SK-N-SH (cell line): ENCODE data around the gene ADGRL3. TPM values are rescaled to one million over a fixed set of nuclear protein-coding genes. Genes with fewer than 3 reads are reported as not detected.

ENCODE experiments used
- CTCF ChIA-PET: fragments of 300-600, 350-600 bp; formaldehyde crosslinking; extraction: SDS; loops from one replicate; lab custom pipeline; 2021; lab: Yijun Ruan, JAX
- POLR2A ChIA-PET: fragments of 350-600 bp; sonication (Branson Sonifier 250); formaldehyde crosslinking; extraction: SDS; loops from one replicate; lab custom pipeline; 2020; ENCODE audit warnings: antibody characterized with exemption, inconsistent platforms; lab: Yijun Ruan, JAX
- DNase-seq: peaks from one replicate; pipeline ENCODE4 v3.0.0; 2012
- H2AFZ ChIP-seq: fragments of 200-600 bp; sonication (generic); 2 replicates; pipeline ENCODE4 v1.8.1; 2016; ENCODE audit warnings: antibody characterized with exemption, mild to moderate bottlenecking, low read depth
- H3F3A ChIP-seq: fragments of 200-600 bp; sonication (generic); replicated peaks from 2 replicates; pipeline ENCODE3; 2016; ENCODE audit warnings: antibody characterized with exemption, mild to moderate bottlenecking; ENCODE audit not compliant: insufficient read depth
- H3K27ac ChIP-seq, 2 experiments: fragments of 200-500 bp in 1 of 2; fragments of 200-600 bp in 1 of 2; sonication (Bioruptor generic) in 1 of 2; sonication (generic), shearing (Covaris generic) in 1 of 2; 2 replicates each; pipeline versions ENCODE4 v1.5.1 to v1.6.1; 2014 to 2016; ENCODE audit warnings: low read depth in 2 of 2, inconsistent platforms in 1 of 2, low read length in 1 of 2, mild to moderate bottlenecking in 1 of 2, mixed read lengths in 1 of 2
- H3K27me3 ChIP-seq: fragments of 200-600 bp; sonication (generic), shearing (Covaris generic); 2 replicates; pipeline ENCODE4 v1.6.1; 2016; ENCODE audit warnings: mixed run types; ENCODE audit not compliant: insufficient read depth
- H3K36me3 ChIP-seq, 2 experiments: fragments of 200-500 bp in 1 of 2; fragments of 200-600 bp in 1 of 2; sonication (Bioruptor generic) in 1 of 2; sonication (generic) in 1 of 2; replicated peaks in 1 of 2; 2 replicates each; pipeline versions ENCODE3 to v1.5.1; 2014 to 2016; ENCODE audit warnings: low read length in 1 of 2, mild to moderate bottlenecking in 1 of 2; ENCODE audit not compliant: insufficient read depth in 2 of 2, control insufficient read depth in 1 of 2
- H3K4me1 ChIP-seq, 2 experiments: fragments of 200-500 bp in 1 of 2; fragments of 200-600 bp in 1 of 2; sonication (Bioruptor generic) in 1 of 2; sonication (generic), shearing (Covaris generic) in 1 of 2; 2 replicates each; pipeline versions ENCODE4 v1.5.1 to v1.6.1; 2014 to 2016; ENCODE audit warnings: low read depth in 1 of 2, low read length in 1 of 2, mixed run types in 1 of 2; ENCODE audit not compliant: insufficient read depth in 2 of 2, control insufficient read depth in 1 of 2
- H3K4me2 ChIP-seq: fragments of 200-600 bp; sonication (generic), shearing (Covaris generic); 2 replicates; pipeline ENCODE4 v1.6.1; 2017; ENCODE audit warnings: mixed run types
- H3K4me3 ChIP-seq, 2 experiments: fragments of 200-500 bp in 1 of 2; fragments of 200-600 bp in 1 of 2; sonication (Bioruptor generic) in 1 of 2; sonication (generic), shearing (Covaris generic) in 1 of 2; 2 replicates each; pipeline versions ENCODE4 v1.5.1 to v1.8.1; 2014 to 2016; ENCODE audit warnings: low read depth in 2 of 2, inconsistent platforms in 1 of 2, low read length in 1 of 2, mild to moderate bottlenecking in 1 of 2, mixed read lengths in 1 of 2, moderate library complexity in 1 of 2
- H3K79me2 ChIP-seq: fragments of 200-600 bp; sonication (generic); 2 replicates; pipeline ENCODE4 v1.8.1; 2017; ENCODE audit warnings: mild to moderate bottlenecking; ENCODE audit not compliant: insufficient read depth
- H3K9ac ChIP-seq: fragments of 200-600 bp; sonication (generic); 2 replicates; pipeline ENCODE4 v1.6.1; 2017; ENCODE audit warnings: mixed run types
- H3K9me2 ChIP-seq: fragments of 200-600 bp; sonication (generic); 2 replicates; pipeline ENCODE4 v1.6.1; 2017; ENCODE audit warnings: mixed run types
- H3K9me3 ChIP-seq: fragments of 200-600 bp; sonication (generic); 2 replicates; pipeline ENCODE4 v1.6.1; 2017; ENCODE audit warnings: mixed run types, mild to moderate bottlenecking, moderate library complexity
- H4K20me1 ChIP-seq: fragments of 200-600 bp; sonication (generic); 2 replicates; pipeline ENCODE4 v1.6.1; 2017; ENCODE audit warnings: mild to moderate bottlenecking, mixed run types; ENCODE audit not compliant: insufficient read depth
- CHD2 ChIP-seq: fragments of 150-350 bp; IDR thresholded peaks from 2 replicates; pipeline ENCODE4 v1.6.1; 2018; ENCODE audit warnings: low read length; ENCODE audit not compliant: partially characterized antibody
- EZH2phosphoT487 ChIP-seq: fragments of 200-600 bp; sonication (generic); IDR thresholded peaks from 2 replicates; pipeline ENCODE4 v1.6.1; 2017; ENCODE audit warnings: low read depth, mixed run types, mild to moderate bottlenecking, antibody characterized with exemption, moderate library complexity, borderline replicate concordance
- GABPA ChIP-seq: IDR thresholded peaks from 2 replicates; pipeline ENCODE4 v1.4.0; 2012; ENCODE audit warnings: low read depth, mild to moderate bottlenecking
- GATA2 ChIP-seq: sonication (generic); formaldehyde crosslinking; IDR thresholded peaks from 2 replicates; pipeline ENCODE4 v1.5.0; 2020; ENCODE audit warnings: mild to moderate bottlenecking, missing genetic modification reagents
- JUND ChIP-seq: IDR thresholded peaks from 2 replicates; pipeline ENCODE4 v1.4.0; 2012
- MEF2A ChIP-seq: IDR thresholded peaks from 2 replicates; pipeline ENCODE4 v1.4.0; 2012; ENCODE audit warnings: low read depth, borderline replicate concordance
- NFIC ChIP-seq: IDR thresholded peaks from 2 replicates; pipeline ENCODE4 v1.4.0; 2012; ENCODE audit warnings: borderline replicate concordance
- RAD21 ChIP-seq: IDR thresholded peaks from 2 replicates; pipeline ENCODE4 v1.6.1; 2012; ENCODE audit warnings: mild to moderate bottlenecking, low read length
- RCOR1 ChIP-seq: fragments of 150-350 bp; IDR thresholded peaks from 2 replicates; pipeline ENCODE4 v1.6.1; 2017; ENCODE audit warnings: antibody characterized with exemption, low read length
- SIN3A ChIP-seq: IDR thresholded peaks from 2 replicates; pipeline ENCODE4 v1.6.1; 2012; ENCODE audit warnings: low read depth, mild to moderate bottlenecking, low read length, moderate library complexity, borderline replicate concordance
- TEAD4 ChIP-seq: IDR thresholded peaks from 2 replicates; pipeline ENCODE4 v1.4.0; 2012; ENCODE audit warnings: mild to moderate bottlenecking, borderline replicate concordance; ENCODE audit not compliant: insufficient read depth
- WGBS: methylation state at CpG from one replicate; pipeline ENCODE4 v1.1.6; 2017; ENCODE audit warnings: low lambda C conversion rate; 5-methylcytosine and 5-hydroxymethylcytosine counted together
- polyA plus RNA-seq, 3 experiments: library from polyadenylated mRNA; depleted of rRNA; stranded (reverse); fragments of >200 nt; gene quantifications; 2 replicates each; pipeline ENCODE4 v1.2.3, GENCODE V29; 2012
- TF ChIP-seq, protein P1 (sequence below): IDR thresholded peaks from 2 replicates; pipeline ENCODE4 v1.6.1; 2012; ENCODE audit warnings: mild to moderate bottlenecking, low read depth, low read length, moderate library complexity
- TF ChIP-seq, protein P2 (sequence below): fragments of 150-350 bp; IDR thresholded peaks from 2 replicates; pipeline ENCODE4 v1.6.1; 2016; ENCODE audit warnings: mild to moderate bottlenecking, low read depth, low read length
- TF ChIP-seq, protein P3 (sequence below): fragments of 150-350 bp; IDR thresholded peaks from 2 replicates; pipeline ENCODE4 v1.6.1; 2017; ENCODE audit warnings: antibody characterized with exemption, low read length, low read depth, borderline replicate concordance
- TF ChIP-seq, protein P4 (sequence below): IDR thresholded peaks from 2 replicates; pipeline ENCODE4 v1.4.0; 2012; ENCODE audit warnings: low read depth, borderline replicate concordance
- TF ChIP-seq, protein P5 (sequence below): IDR thresholded peaks from 2 replicates; pipeline ENCODE4 v1.4.0; 2012; ENCODE audit warnings: low read depth
- TF ChIP-seq, protein P6 (sequence below): IDR thresholded peaks from 2 replicates; pipeline ENCODE4; 2012

ADGRL3 gene
- polyA plus RNA-seq, 1 of the 3 experiments (the other 2 are of a cell fraction), result 0.03 TPM

DNA sequence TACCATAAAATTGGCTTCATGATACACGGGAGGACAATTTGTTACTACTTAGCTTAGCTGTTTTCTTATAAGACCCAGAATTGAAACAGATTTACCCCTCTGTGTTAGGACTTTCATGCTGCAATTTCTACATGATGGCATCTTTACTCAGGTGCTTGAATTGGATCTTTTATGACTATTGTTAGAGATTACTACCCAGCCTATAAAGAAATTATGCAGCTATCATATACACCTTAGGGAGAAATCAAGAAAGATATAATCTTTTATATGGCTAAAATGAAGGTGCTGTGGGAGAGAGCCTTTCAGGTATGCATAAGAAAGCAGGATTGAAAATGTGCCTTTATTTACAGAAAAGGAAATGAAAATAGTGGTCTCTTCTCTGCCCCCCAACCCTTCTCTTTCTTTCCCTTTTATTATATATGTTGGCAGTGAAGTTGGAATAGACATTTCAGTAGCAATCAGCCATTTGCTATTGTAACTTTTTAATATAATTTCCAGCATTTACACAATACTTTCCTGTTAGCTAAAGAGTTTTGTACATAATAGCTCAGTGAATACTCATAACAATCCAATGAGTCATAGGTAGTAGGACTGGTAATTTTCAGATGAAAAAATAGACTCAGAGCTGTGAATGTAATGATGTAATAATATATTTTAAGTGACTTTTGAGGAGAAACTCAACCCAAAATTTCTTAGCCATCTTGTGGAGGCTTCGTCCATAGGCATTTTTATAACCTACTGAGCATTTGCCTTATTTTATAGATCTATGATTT, 311.8 kb downstream of the ADGRL3 start:
- ChIA-PET CTCF (no interaction called here), POLR2A (no interaction called here)
- Histone ChIP-seq H3K4me1 (no peaks in the 10 kb centered on the region), H3K79me2 (no peaks in the 10 kb centered on the region), H2AFZ (no peak overlapping the region), H3K36me3 (no peaks in the 10 kb centered on the region), H3K9ac (no peak overlapping the region), H3K27ac (no peak overlapping the region), H4K20me1 (no peaks in the 10 kb centered on the region), H3K9me3 (no peaks in the 10 kb centered on the region), H3K4me3 (no peak overlapping the region), H3K27me3 (no peaks in the 10 kb centered on the region), H3F3A (no peaks in the 10 kb centered on the region), H3K4me2 (no peak overlapping the region), H3K9me2 (no peaks in the 10 kb centered on the region)
- TF ChIP-seq SIN3A (no peak), EZH2phosphoT487 (no peak), GATA2 (no peak), CHD2 (no peak), JUND (no peak), RCOR1 (no peak), TEAD4 (no peak)
- TF ChIP-seq, protein P1, sequence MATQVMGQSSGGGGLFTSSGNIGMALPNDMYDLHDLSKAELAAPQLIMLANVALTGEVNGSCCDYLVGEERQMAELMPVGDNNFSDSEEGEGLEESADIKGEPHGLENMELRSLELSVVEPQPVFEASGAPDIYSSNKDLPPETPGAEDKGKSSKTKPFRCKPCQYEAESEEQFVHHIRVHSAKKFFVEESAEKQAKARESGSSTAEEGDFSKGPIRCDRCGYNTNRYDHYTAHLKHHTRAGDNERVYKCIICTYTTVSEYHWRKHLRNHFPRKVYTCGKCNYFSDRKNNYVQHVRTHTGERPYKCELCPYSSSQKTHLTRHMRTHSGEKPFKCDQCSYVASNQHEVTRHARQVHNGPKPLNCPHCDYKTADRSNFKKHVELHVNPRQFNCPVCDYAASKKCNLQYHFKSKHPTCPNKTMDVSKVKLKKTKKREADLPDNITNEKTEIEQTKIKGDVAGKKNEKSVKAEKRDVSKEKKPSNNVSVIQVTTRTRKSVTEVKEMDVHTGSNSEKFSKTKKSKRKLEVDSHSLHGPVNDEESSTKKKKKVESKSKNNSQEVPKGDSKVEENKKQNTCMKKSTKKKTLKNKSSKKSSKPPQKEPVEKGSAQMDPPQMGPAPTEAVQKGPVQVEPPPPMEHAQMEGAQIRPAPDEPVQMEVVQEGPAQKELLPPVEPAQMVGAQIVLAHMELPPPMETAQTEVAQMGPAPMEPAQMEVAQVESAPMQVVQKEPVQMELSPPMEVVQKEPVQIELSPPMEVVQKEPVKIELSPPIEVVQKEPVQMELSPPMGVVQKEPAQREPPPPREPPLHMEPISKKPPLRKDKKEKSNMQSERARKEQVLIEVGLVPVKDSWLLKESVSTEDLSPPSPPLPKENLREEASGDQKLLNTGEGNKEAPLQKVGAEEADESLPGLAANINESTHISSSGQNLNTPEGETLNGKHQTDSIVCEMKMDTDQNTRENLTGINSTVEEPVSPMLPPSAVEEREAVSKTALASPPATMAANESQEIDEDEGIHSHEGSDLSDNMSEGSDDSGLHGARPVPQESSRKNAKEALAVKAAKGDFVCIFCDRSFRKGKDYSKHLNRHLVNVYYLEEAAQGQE, result no peak
- TF ChIP-seq, protein P2, sequence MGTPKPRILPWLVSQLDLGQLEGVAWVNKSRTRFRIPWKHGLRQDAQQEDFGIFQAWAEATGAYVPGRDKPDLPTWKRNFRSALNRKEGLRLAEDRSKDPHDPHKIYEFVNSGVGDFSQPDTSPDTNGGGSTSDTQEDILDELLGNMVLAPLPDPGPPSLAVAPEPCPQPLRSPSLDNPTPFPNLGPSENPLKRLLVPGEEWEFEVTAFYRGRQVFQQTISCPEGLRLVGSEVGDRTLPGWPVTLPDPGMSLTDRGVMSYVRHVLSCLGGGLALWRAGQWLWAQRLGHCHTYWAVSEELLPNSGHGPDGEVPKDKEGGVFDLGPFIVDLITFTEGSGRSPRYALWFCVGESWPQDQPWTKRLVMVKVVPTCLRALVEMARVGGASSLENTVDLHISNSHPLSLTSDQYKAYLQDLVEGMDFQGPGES, result no peak
- DNase-seq, result no peak
- WGBS, result 42% methylated on average over 2 of the region's 2 CpGs

DNA sequence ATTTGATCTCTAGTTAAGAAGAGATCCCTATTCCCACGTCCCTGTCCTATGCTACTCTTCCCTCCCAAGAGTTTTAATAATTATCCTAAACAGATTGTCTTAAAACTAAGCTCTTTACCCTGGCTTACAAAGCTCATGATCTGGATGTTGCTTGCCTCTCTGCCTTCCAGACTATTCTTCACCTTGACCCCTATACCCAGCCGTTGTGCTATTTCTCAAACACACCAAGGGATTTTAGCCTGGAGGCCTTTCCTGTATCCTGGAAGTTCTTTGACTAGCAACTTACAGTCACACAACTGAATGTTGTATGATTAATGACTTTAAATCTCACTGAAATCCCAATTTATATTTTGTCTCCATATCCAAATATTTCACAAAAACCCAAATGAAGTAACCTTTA, 314.9 kb downstream of the ADGRL3 start:
- H3K27me3 ChIP-seq, result no peaks in the 10 kb centered on the region
- no peaks in the 10 kb centered on the region for H3K79me2 ChIP-seq
- TF ChIP-seq TEAD4 (no peak), MEF2A (no peak), GABPA (no peak), RAD21 (no peak), RCOR1 (no peak), NFIC (no peak), EZH2phosphoT487 (no peak)
- TF ChIP-seq, protein P3, sequence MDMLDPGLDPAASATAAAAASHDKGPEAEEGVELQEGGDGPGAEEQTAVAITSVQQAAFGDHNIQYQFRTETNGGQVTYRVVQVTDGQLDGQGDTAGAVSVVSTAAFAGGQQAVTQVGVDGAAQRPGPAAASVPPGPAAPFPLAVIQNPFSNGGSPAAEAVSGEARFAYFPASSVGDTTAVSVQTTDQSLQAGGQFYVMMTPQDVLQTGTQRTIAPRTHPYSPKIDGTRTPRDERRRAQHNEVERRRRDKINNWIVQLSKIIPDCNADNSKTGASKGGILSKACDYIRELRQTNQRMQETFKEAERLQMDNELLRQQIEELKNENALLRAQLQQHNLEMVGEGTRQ, result no peak
- TF ChIP-seq, protein P4, sequence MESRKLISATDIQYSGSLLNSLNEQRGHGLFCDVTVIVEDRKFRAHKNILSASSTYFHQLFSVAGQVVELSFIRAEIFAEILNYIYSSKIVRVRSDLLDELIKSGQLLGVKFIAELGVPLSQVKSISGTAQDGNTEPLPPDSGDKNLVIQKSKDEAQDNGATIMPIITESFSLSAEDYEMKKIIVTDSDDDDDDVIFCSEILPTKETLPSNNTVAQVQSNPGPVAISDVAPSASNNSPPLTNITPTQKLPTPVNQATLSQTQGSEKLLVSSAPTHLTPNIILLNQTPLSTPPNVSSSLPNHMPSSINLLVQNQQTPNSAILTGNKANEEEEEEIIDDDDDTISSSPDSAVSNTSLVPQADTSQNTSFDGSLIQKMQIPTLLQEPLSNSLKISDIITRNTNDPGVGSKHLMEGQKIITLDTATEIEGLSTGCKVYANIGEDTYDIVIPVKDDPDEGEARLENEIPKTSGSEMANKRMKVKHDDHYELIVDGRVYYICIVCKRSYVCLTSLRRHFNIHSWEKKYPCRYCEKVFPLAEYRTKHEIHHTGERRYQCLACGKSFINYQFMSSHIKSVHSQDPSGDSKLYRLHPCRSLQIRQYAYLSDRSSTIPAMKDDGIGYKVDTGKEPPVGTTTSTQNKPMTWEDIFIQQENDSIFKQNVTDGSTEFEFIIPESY, result no peak
- TF ChIP-seq, protein P5, sequence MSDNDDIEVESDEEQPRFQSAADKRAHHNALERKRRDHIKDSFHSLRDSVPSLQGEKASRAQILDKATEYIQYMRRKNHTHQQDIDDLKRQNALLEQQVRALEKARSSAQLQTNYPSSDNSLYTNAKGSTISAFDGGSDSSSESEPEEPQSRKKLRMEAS, result no peak
- TF ChIP-seq, protein P6, sequence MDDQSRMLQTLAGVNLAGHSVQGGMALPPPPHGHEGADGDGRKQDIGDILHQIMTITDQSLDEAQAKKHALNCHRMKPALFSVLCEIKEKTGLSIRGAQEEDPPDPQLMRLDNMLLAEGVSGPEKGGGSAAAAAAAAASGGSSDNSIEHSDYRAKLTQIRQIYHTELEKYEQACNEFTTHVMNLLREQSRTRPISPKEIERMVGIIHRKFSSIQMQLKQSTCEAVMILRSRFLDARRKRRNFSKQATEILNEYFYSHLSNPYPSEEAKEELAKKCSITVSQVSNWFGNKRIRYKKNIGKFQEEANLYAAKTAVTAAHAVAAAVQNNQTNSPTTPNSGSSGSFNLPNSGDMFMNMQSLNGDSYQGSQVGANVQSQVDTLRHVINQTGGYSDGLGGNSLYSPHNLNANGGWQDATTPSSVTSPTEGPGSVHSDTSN, result no peak
- no peak overlapping the region for H3K27ac ChIP-seq
- no peaks in the 10 kb centered on the region for H3K9me3 ChIP-seq
- no peaks in the 10 kb centered on the region for H4K20me1 ChIP-seq
- H3K4me2 ChIP-seq, result no peak overlapping the region
- no peaks in the 10 kb centered on the region for H3K9me2 ChIP-seq
- H2AFZ ChIP-seq, result no peak overlapping the region
- no peaks in the 10 kb centered on the region for H3F3A ChIP-seq
- no peak overlapping the region for H3K4me3 ChIP-seq
- H3K9ac ChIP-seq, result no peak overlapping the region
- no peak for DNase-seq
- WGBS, result 9% methylated on average over 2 of the region's 2 CpGs
- POLR2A ChIA-PET, result no interaction called here
- H3K4me1 ChIP-seq, result no peaks in the 10 kb centered on the region
- no peaks in the 10 kb centered on the region for H3K36me3 ChIP-seq
- CTCF ChIA-PET, result no interaction called here
